Measurements from ENCODE around the gene RTKN. TPM values are rescaled to one million over a fixed set of nuclear protein-coding genes. Genes with fewer than 3 reads are reported as not detected.

Gene RTKN
- total and polyA plus RNA-seq, 2 of the 13 experiments (the other 11 are each of a cell fraction or from before 2014, with no cell fraction given) = 159 to 166 TPM

- TF ChIP-seq CSRNP2 (CRISPR knock-in tag; conservative IDR thresholded peaks at IDR 0.05; ENCODE audit: low read depth) (no peak), TMF1 (CRISPR knock-in tag; IDR thresholded peaks at IDR 0.05; ENCODE audit: low read depth) (0 out of 2 replicates have a peak, but pooled peaks have one; percentile 11), PATZ1 (CRISPR knock-in tag; IDR thresholded peaks at IDR 0.05) (0 out of 2 replicates have a peak, but pooled peaks have one; percentile 15), CCDC6 (CRISPR knock-in tag; IDR thresholded peaks at IDR 0.05) (peak; percentile 91), ZNF792 (CRISPR knock-in tag; IDR thresholded peaks at IDR 0.05) (peak; percentile 51; the same call in 1 of the 2 replicates), ZNF326 (CRISPR knock-in tag; IDR thresholded peaks at IDR 0.05; ENCODE audit: borderline replicate concordance) (0 out of 2 replicates have a peak, but pooled peaks have one; percentile 19), ZBTB38 (CRISPR knock-in tag; IDR thresholded peaks at IDR 0.05) (peak; percentile 60; the same call in 1 of the 2 replicates), SP2 (CRISPR knock-in tag; IDR thresholded peaks at IDR 0.05) (0 out of 2 replicates have a peak, but pooled peaks have one; percentile 26), CEBPG (CRISPR knock-in tag; IDR thresholded peaks at IDR 0.05) (0 out of 2 replicates have a peak, but pooled peaks have one; percentile 1), ZNF572 (CRISPR knock-in tag; IDR thresholded peaks at IDR 0.05) (peak; percentile 95), HNRNPH1 (optimal IDR thresholded peaks at IDR 0.05; ENCODE audit: low read depth, low read length) (peak; percentile 18), ZNF441 (CRISPR knock-in tag; IDR thresholded peaks at IDR 0.05; ENCODE audit: borderline replicate concordance) (no peak), MAFF (IDR thresholded peaks at IDR 0.05; ENCODE audit: low read depth, low read length) (no peak), BORCS8-MEF2B (CRISPR knock-in tag; IDR thresholded peaks at IDR 0.05) (peak; percentile 18; the same call in 1 of the 2 replicates), ZNF550 (CRISPR knock-in tag; IDR thresholded peaks at IDR 0.05; ENCODE audit: borderline replicate concordance) (0 out of 2 replicates have a peak, but pooled peaks have one; percentile 9), SIN3A (IDR thresholded peaks at IDR 0.05; ENCODE audit: borderline replicate concordance, low read depth, low read length) (0 out of 2 replicates have a peak, but pooled peaks have one; percentile 58), ZNF646 (CRISPR knock-in tag; IDR thresholded peaks at IDR 0.05) (peak; percentile 46; the same call in 1 of the 2 replicates), TEAD3 (CRISPR knock-in tag; optimal IDR thresholded peaks at IDR 0.05; ENCODE audit: borderline replicate concordance) (peak; percentile 22), ZNF563 (CRISPR knock-in tag; IDR thresholded peaks at IDR 0.05) (0 out of 2 replicates have a peak, but pooled peaks have one; percentile 32)
Measured at GRCh38 chr2:74424139-74424992, 17.4 kb downstream of the RTKN start (continued).
